H9 (cell line): ENCODE results near the gene KIAA1671. TPM values are rescaled to one million over a fixed set of nuclear protein-coding genes. Genes with fewer than 3 reads are reported as not detected.

Experiments
- DNase-seq: peaks from one replicate; pipeline ENCODE4 v3.0.0-alpha.2; 2017
- H2AFZ ChIP-seq: one replicate; pipeline ENCODE4 v1.6.1; 2013; ENCODE audit warnings: mild to moderate bottlenecking, low read length, control low read depth, moderate library complexity
- H2AK5ac ChIP-seq: 2 replicates; pipeline ENCODE4 v1.6.1; 2013; ENCODE audit warnings: low read length, control low read depth, mixed read lengths; ENCODE audit not compliant: insufficient read length
- H2BK120ac ChIP-seq: one replicate; pipeline ENCODE4 v1.6.1; 2013; ENCODE audit warnings: low read depth, mild to moderate bottlenecking, low read length, control low read depth, inconsistent platforms; ENCODE audit not compliant: poor library complexity, severe bottlenecking
- H2BK12ac ChIP-seq: 2 replicates; pipeline ENCODE4 v1.6.1; 2013; ENCODE audit warnings: low read length, control low read depth, mixed read lengths, low read depth; ENCODE audit not compliant: insufficient read length
- H2BK15ac ChIP-seq: 2 replicates; pipeline ENCODE4 v1.6.1; 2013; ENCODE audit warnings: low read depth, low read length, control low read depth
- H2BK20ac ChIP-seq: one replicate; pipeline ENCODE4 v1.6.1; 2013; ENCODE audit warnings: low read depth, mild to moderate bottlenecking, low read length, control low read depth, inconsistent platforms; ENCODE audit not compliant: poor library complexity, severe bottlenecking
- H2BK5ac ChIP-seq: 2 replicates; pipeline ENCODE4 v1.6.1; 2013; ENCODE audit warnings: low read length, control low read depth, mixed read lengths; ENCODE audit not compliant: insufficient read length
- H3K14ac ChIP-seq: 2 replicates; pipeline ENCODE4 v1.6.1; 2013; ENCODE audit warnings: low read length, control low read depth; ENCODE audit not compliant: insufficient read depth
- H3K18ac ChIP-seq: 2 replicates; pipeline ENCODE4 v1.6.1; 2013; ENCODE audit warnings: low read depth, mild to moderate bottlenecking, mixed read lengths, low read length, control low read depth; ENCODE audit not compliant: insufficient read length
- H3K23ac ChIP-seq: 2 replicates; pipeline ENCODE4 v1.6.1; 2013; ENCODE audit warnings: low read length, control low read depth, mixed read lengths, low read depth; ENCODE audit not compliant: insufficient read length
- H3K23me2 ChIP-seq: 2 replicates; pipeline ENCODE4 v1.6.1; 2013; ENCODE audit warnings: low read depth, mild to moderate bottlenecking, mixed read lengths, low read length, control low read depth; ENCODE audit not compliant: insufficient read length, poor library complexity, severe bottlenecking
- H3K27ac ChIP-seq: 2 replicates; pipeline ENCODE4 v1.5.1; 2013; ENCODE audit warnings: low read length, control low read depth, mixed read lengths, low read depth; ENCODE audit not compliant: insufficient read length
- H3K27me3 ChIP-seq: 2 replicates; pipeline ENCODE4 v1.6.1; 2013; ENCODE audit warnings: low read length, control low read depth, inconsistent platforms; ENCODE audit not compliant: insufficient read depth
- H3K4ac ChIP-seq: 2 replicates; pipeline ENCODE4 v1.6.1; 2013; ENCODE audit warnings: low read depth, mild to moderate bottlenecking, control low read depth, inconsistent platforms, low read length, moderate library complexity
- H3K4me1 ChIP-seq: 2 replicates; pipeline ENCODE4 v1.6.1; 2013; ENCODE audit warnings: low read length, control low read depth, inconsistent platforms; ENCODE audit not compliant: insufficient read depth
- H3K4me2 ChIP-seq: 2 replicates; pipeline ENCODE4 v1.6.1; 2013; ENCODE audit warnings: low read length, control low read depth, mixed read lengths; ENCODE audit not compliant: insufficient read length, insufficient read depth
- H3K56ac ChIP-seq: 2 replicates; pipeline ENCODE4 v1.6.1; 2013; ENCODE audit warnings: low read depth, mild to moderate bottlenecking, mixed read lengths, low read length, control low read depth; ENCODE audit not compliant: insufficient read length
- H3K79me1 ChIP-seq: 2 replicates; pipeline ENCODE4 v1.6.1; 2013; ENCODE audit warnings: low read depth, mild to moderate bottlenecking, moderate library complexity, low read length, control low read depth, inconsistent platforms; ENCODE audit not compliant: insufficient read depth, poor library complexity, severe bottlenecking
- H3K79me2 ChIP-seq: 2 replicates; pipeline ENCODE4 v1.6.1; 2013; ENCODE audit warnings: low read length, control low read depth, inconsistent platforms; ENCODE audit not compliant: insufficient read depth
- H3K9ac ChIP-seq: 2 replicates; pipeline ENCODE4 v1.6.1; 2013; ENCODE audit warnings: low read length, control low read depth, mixed read lengths; ENCODE audit not compliant: insufficient read length; ENCODE audit errors: extremely low read depth
- H3K9me3 ChIP-seq: one replicate; pipeline ENCODE4 v1.6.1; 2013; ENCODE audit warnings: low read depth, low read length, inconsistent platforms; ENCODE audit not compliant: control insufficient read depth
- H3T11ph ChIP-seq: one replicate; pipeline ENCODE4 v1.6.1; 2013; ENCODE audit warnings: mild to moderate bottlenecking, low read length, control low read depth, inconsistent platforms
- H4K20me1 ChIP-seq: one replicate; pipeline ENCODE4 v1.6.1; 2013; ENCODE audit not compliant: control insufficient read depth, insufficient read length, insufficient read depth
- H4K5ac ChIP-seq: 2 replicates; pipeline ENCODE4 v1.6.1; 2013; ENCODE audit warnings: low read depth, mild to moderate bottlenecking, mixed read lengths, low read length, control low read depth; ENCODE audit not compliant: insufficient read length
- H4K8ac ChIP-seq: replicated peaks from 2 replicates; pipeline ENCODE4 v1.6.1; 2013; ENCODE audit warnings: low read length, control low read depth, mixed read lengths, low read depth; ENCODE audit not compliant: insufficient read length
- H4K91ac ChIP-seq: 2 replicates; pipeline ENCODE4 v1.6.1; 2013; ENCODE audit warnings: low read depth, mild to moderate bottlenecking, moderate library complexity, mixed read lengths, low read length, control low read depth; ENCODE audit not compliant: insufficient read length
- H3K27ac Mint-ChIP-seq, 3 experiments: 2 replicates in 2 of 3; 3 replicates in 1 of 3; pipeline ENCODE4 v1.8.0; 2020 to 2021; ENCODE audit warnings: mixed read lengths in 3 of 3, mild to moderate bottlenecking in 1 of 3, moderate library complexity in 1 of 3
- H3K27me3 Mint-ChIP-seq: 2 replicates; pipeline ENCODE4 v1.8.0; 2021; ENCODE audit warnings: low read depth, mild to moderate bottlenecking, moderate library complexity, mixed read lengths
- H3K36me3 Mint-ChIP-seq, 3 experiments: 2 replicates in 2 of 3; 3 replicates in 1 of 3; pipeline ENCODE4 v1.8.0; 2020 to 2021; ENCODE audit warnings: low read depth in 3 of 3, mixed read lengths in 3 of 3; ENCODE audit not compliant: insufficient read depth in 1 of 3
- H3K4me1 Mint-ChIP-seq, 2 experiments: 2 replicates each; pipeline ENCODE4 v1.8.0; 2020; ENCODE audit warnings: mixed read lengths in 2 of 2
- H3K4me3 Mint-ChIP-seq, 2 experiments: 2 replicates in 1 of 2; 3 replicates in 1 of 2; pipeline ENCODE4 v1.8.0; 2020 to 2021; ENCODE audit warnings: mild to moderate bottlenecking in 2 of 2, mixed read lengths in 2 of 2, moderate library complexity in 1 of 2
- H3K9me3 Mint-ChIP-seq, 2 experiments: 2 replicates in 1 of 2; 3 replicates in 1 of 2; pipeline ENCODE4 v1.8.0; 2020; ENCODE audit warnings: mild to moderate bottlenecking in 2 of 2, mixed read lengths in 2 of 2, moderate library complexity in 1 of 2
- CTCF ChIP-seq: fragments of 200-600 bp; sonication (generic); conservative IDR thresholded peaks from 3 replicates; pipeline ENCODE4 v1.8.0; 2021; ENCODE audit warnings: antibody characterized with exemption, mild to moderate bottlenecking
- WGBS: extraction: QIAGEN DNeasy Blood & Tissue Kit; methylation state at CpG from one replicate; pipeline ENCODE4 v1.1.7; 2013; ENCODE audit warnings: missing lambda C conversion rate, low lambda C conversion rate, mixed read lengths; ENCODE audit not compliant: insufficient read length; ENCODE audit errors: extremely low coverage; 5-methylcytosine and 5-hydroxymethylcytosine counted together
- total RNA-seq: library from RNA; stranded (reverse); gene quantifications from 2 replicates; pipeline ENCODE4 v1.2.1, GENCODE V29; 2021

The KIAA1671 gene
- total RNA-seq, 1 experiment from 2014 or later: 22.6 TPM

GRCh38 chr22:25002241-25002985 lies 49.9 kb downstream of the KIAA1671 start:
- whole genome bisulfite sequencing: no CpG with 5 or more reads among the region's 1 CpG
- no peak overlapping the region for H3K18ac ChIP-seq
- Mint-ChIP-seq H3K36me3 (no peaks in the 10 kb centered on the region), H3K9me3 (no peaks in the 10 kb centered on the region), H3K4me1 (peaks cover 28 to 40% of the 10 kb centered on the region in 2 experiments), H3K4me3 (no peak overlapping the region), H3K27ac (peak overlapping the region in 1 of 3 experiments; percentile 93; a peak in 4 of 7 replicates), H3K27me3 (no peaks in the 10 kb centered on the region)
- H3K4ac ChIP-seq: no peak overlapping the region
- no peaks in the 10 kb centered on the region for H3K79me1 ChIP-seq
- no peak overlapping the region for H3K27ac ChIP-seq
- no peak overlapping the region for H2BK120ac ChIP-seq
- H4K8ac ChIP-seq: no peak overlapping the region
- H3K56ac ChIP-seq: no peak overlapping the region
- H3K9me3 ChIP-seq: no peaks in the 10 kb centered on the region
- H4K5ac ChIP-seq: no peak overlapping the region
- H3T11ph ChIP-seq: no peak overlapping the region
- no peak for TF ChIP-seq CTCF
- H4K20me1 ChIP-seq: no peaks in the 10 kb centered on the region
- H3K79me2 ChIP-seq: no peaks in the 10 kb centered on the region; the same call in 1 of the 2 replicates
- no peak overlapping the region for H2BK12ac ChIP-seq
- no peak overlapping the region; the same call in 1 of the 2 replicates for H3K14ac ChIP-seq
- H2BK5ac ChIP-seq: no peak overlapping the region
- no peak overlapping the region for H4K91ac ChIP-seq
- no peak overlapping the region for H3K4me2 ChIP-seq
- no peaks in the 10 kb centered on the region for H3K23me2 ChIP-seq
- H2AK5ac ChIP-seq: no peak overlapping the region
- no peak overlapping the region for H3K23ac ChIP-seq
- no peaks in the 10 kb centered on the region for H3K27me3 ChIP-seq
- no peak overlapping the region for H3K9ac ChIP-seq
- no peak overlapping the region for H2BK15ac ChIP-seq
- no peak overlapping the region for H2AFZ ChIP-seq
- DNase-seq: no peak
- 0 out of 2 replicates have a peak, but pooled peaks cover 3% of the 10 kb centered on the region for H3K4me1 ChIP-seq
- H2BK20ac ChIP-seq: no peak overlapping the region
